ENCODE data around the gene ERC2.

ERC2 gene

GRCh38 chr3:55634345-55634744 lies 833.9 kb downstream of the ERC2 start:
- H3K4me3 ChIP-seq (ENCODE audit: low read depth, low read length) = no peak overlapping the region
- no peak for TF ChIP-seq CTCF (IDR thresholded peaks at IDR 0.05; ENCODE audit: low read depth, low read length)

- TF ChIP-seq CTCF (IDR thresholded peaks at IDR 0.05; ENCODE audit: low read depth, low read length) = no peak
- H3K4me3 ChIP-seq (ENCODE audit: low read depth, low read length) = no peak overlapping the region
These were observed 834.9 kb downstream of the ERC2 start for GRCh38 chr3:55633333-55633732.

GRCh38 chr3:55631766-55632331 lies 836.4 kb downstream of the ERC2 start:
- no peak overlapping the region for H3K4me3 ChIP-seq (ENCODE audit: low read depth, low read length)
- no peak for TF ChIP-seq CTCF (IDR thresholded peaks at IDR 0.05; ENCODE audit: low read depth, low read length)

- H3K4me3 ChIP-seq (ENCODE audit: low read depth, low read length) = no peak overlapping the region
- no peak for TF ChIP-seq CTCF (IDR thresholded peaks at IDR 0.05; ENCODE audit: low read depth, low read length)
These were observed 837.4 kb downstream of the ERC2 start for GRCh38 chr3:55630921-55631299.

GRCh38 chr3:55630280-55630920 lies 837.9 kb downstream of the ERC2 start:
- H3K4me3 ChIP-seq (ENCODE audit: low read depth, low read length) = no peak overlapping the region
- TF ChIP-seq CTCF (IDR thresholded peaks at IDR 0.05; ENCODE audit: low read depth, low read length) = no peak

- no peak overlapping the region for H3K4me3 ChIP-seq (ENCODE audit: low read depth, low read length)
- TF ChIP-seq CTCF (IDR thresholded peaks at IDR 0.05; ENCODE audit: low read depth, low read length) = no peak
These were observed 838.8 kb downstream of the ERC2 start for GRCh38 chr3:55629432-55629831.

GRCh38 chr3:55626279-55626665 lies 842.0 kb downstream of the ERC2 start:
- TF ChIP-seq CTCF (IDR thresholded peaks at IDR 0.05; ENCODE audit: low read depth, low read length) = no peak
- no peak overlapping the region for H3K4me3 ChIP-seq (ENCODE audit: low read depth, low read length)

All from WI38 (cell line).